HepG2 (cell line): ENCODE data around the gene CTSW. TPM values are rescaled to one million over a fixed set of nuclear protein-coding genes. Genes with fewer than 3 reads are reported as not detected.
A peak's percentile ranks its signal among the peaks of the same experiment; 100 is the strongest.

Experiments
- ATAD3A ChIP-seq: sonication (generic); formaldehyde crosslinking; IDR thresholded peaks from 2 replicates; pipeline ENCODE4 v1.4.0; 2020; ENCODE audit warnings: missing genetic modification reagents
- CCAR2 ChIP-seq: fragments of 200-400 bp; formaldehyde crosslinking; optimal IDR thresholded peaks from 2 replicates; pipeline ENCODE3; 2018; ENCODE audit warnings: low read depth, mild to moderate bottlenecking, low read length, moderate library complexity
- DNMT3B ChIP-seq: conservative IDR thresholded peaks from 2 replicates; pipeline ENCODE4 v1.6.1; 2016; ENCODE audit warnings: missing biosample characterization, control low read depth
- ELF3 ChIP-seq: IDR thresholded peaks from 2 replicates; pipeline ENCODE4 v1.6.1; 2016; ENCODE audit warnings: missing genetic modification reagents, missing compliant biosample characterization
- FOXO4 ChIP-seq: sonication (generic); formaldehyde crosslinking; conservative IDR thresholded peaks from 2 replicates; pipeline ENCODE4 v1.8.1; 2023; ENCODE audit warnings: missing genetic modification reagents
- RBFOX2 ChIP-seq: fragments of 200-400 bp; formaldehyde crosslinking; IDR thresholded peaks from 2 replicates; pipeline ENCODE4 v1.6.1; 2017; ENCODE audit warnings: low read depth, mild to moderate bottlenecking, low read length
- RXRB ChIP-seq: IDR thresholded peaks from 2 replicates; pipeline ENCODE4 v1.6.1; 2016; ENCODE audit warnings: borderline replicate concordance, missing genetic modification reagents, missing compliant biosample characterization
- SRSF4 ChIP-seq: fragments of 200-400 bp; formaldehyde crosslinking; IDR thresholded peaks from one replicate; pipeline ENCODE4 v1.6.1; 2018; ENCODE audit warnings: mild to moderate bottlenecking, low read depth, low read length, moderate library complexity; ENCODE audit not compliant: poor library complexity, severe bottlenecking
- SRY ChIP-seq: sonication (generic); formaldehyde crosslinking; IDR thresholded peaks from 2 replicates; pipeline ENCODE4 v1.8.0; 2022; ENCODE audit warnings: mild to moderate bottlenecking, missing genetic modification reagents
- XRCC5 ChIP-seq: fragments of 200-400 bp; formaldehyde crosslinking; optimal IDR thresholded peaks from 2 replicates; pipeline ENCODE3; 2017; ENCODE audit warnings: mild to moderate bottlenecking, low read length
- ZBTB1 ChIP-seq: sonication (generic); formaldehyde crosslinking; IDR thresholded peaks from 2 replicates; pipeline ENCODE4 v1.4.0; 2020; ENCODE audit warnings: missing genetic modification reagents, borderline replicate concordance
- ZHX2 ChIP-seq, 2 experiments: sonication (generic) in 1 of 2; formaldehyde crosslinking in 1 of 2; IDR thresholded peaks; 2 replicates each; pipeline versions ENCODE4 v1.6.1 to v1.9.0; 2014 to 2022; ENCODE audit warnings: antibody characterized with exemption in 1 of 2, borderline replicate concordance in 1 of 2, inconsistent platforms in 1 of 2, low read depth in 1 of 2, missing genetic modification reagents in 1 of 2
- ZKSCAN5 ChIP-seq: sonication (generic); formaldehyde crosslinking; IDR thresholded peaks from 2 replicates; pipeline ENCODE4 v1.5.1; 2020; ENCODE audit warnings: mild to moderate bottlenecking, missing genetic modification reagents
- ZNF235 ChIP-seq: sonication (generic); formaldehyde crosslinking; IDR thresholded peaks from 2 replicates; pipeline ENCODE4 v1.8.1; 2023; ENCODE audit warnings: mild to moderate bottlenecking, missing genetic modification reagents, borderline replicate concordance
- ZNF24 ChIP-seq: fragments of 450-650 bp; IDR thresholded peaks from 2 replicates; pipeline ENCODE4 v1.6.1; 2017; ENCODE audit warnings: antibody characterized with exemption, mild to moderate bottlenecking
- ZNF446 ChIP-seq: sonication (generic); formaldehyde crosslinking; IDR thresholded peaks from 2 replicates; pipeline ENCODE4 v1.5.0; 2020; ENCODE audit warnings: mild to moderate bottlenecking, missing genetic modification reagents
- ZNF460 ChIP-seq: sonication (generic); formaldehyde crosslinking; IDR thresholded peaks from 2 replicates; pipeline ENCODE4 v1.5.1; 2020; ENCODE audit warnings: missing genetic modification reagents, mild to moderate bottlenecking, borderline replicate concordance
- ZNF510 ChIP-seq: sonication (generic); formaldehyde crosslinking; IDR thresholded peaks from 2 replicates; pipeline ENCODE4 v1.4.0; 2020; ENCODE audit warnings: low read depth, mild to moderate bottlenecking, missing genetic modification reagents
- ZNF614 ChIP-seq: IDR thresholded peaks from 2 replicates; pipeline ENCODE4 v1.6.1; 2018; ENCODE audit warnings: missing biosample characterization, missing genetic modification reagents, inconsistent platforms, borderline replicate concordance
- ZNF775 ChIP-seq: sonication (generic); formaldehyde crosslinking; IDR thresholded peaks from 2 replicates; pipeline ENCODE4 v1.4.0; 2020; ENCODE audit warnings: missing genetic modification reagents, mild to moderate bottlenecking, moderate library complexity, borderline replicate concordance
- ZNF781 ChIP-seq: sonication (generic); formaldehyde crosslinking; IDR thresholded peaks from 2 replicates; pipeline ENCODE4 v1.5.1; 2020; ENCODE audit warnings: borderline replicate concordance, mild to moderate bottlenecking, missing genetic modification reagents; ENCODE audit errors: not compliant biosample characterization
- polyA plus RNA-seq, 8 experiments: library from polyadenylated mRNA; depleted of rRNA in 3 of 8; stranded (reverse) in 7 of 8; unstranded in 1 of 8; fragments of >200 nt; fragmentation: Illumina TruSeq in 4 of 8; extraction: Trizol in 4 of 8; gene quantifications; 2 replicates each; pipeline versions ENCODE4 v1.2.1 to v1.2.3, GENCODE V29; 2011 to 2016; ENCODE audit warnings: low read depth in 4 of 8, missing spikeins in 1 of 8, mixed read lengths in 1 of 8; ENCODE audit not compliant: insufficient read depth in 1 of 8
- total RNA-seq, 5 experiments: library from RNA; depleted of rRNA; stranded (reverse); fragments of >200 nt; fragmentation: Illumina TruSeq; extraction: Trizol; gene quantifications; 2 replicates each; pipeline ENCODE4 v1.2.3, GENCODE V29; 2016; ENCODE audit warnings: low read depth in 1 of 5

Gene CTSW
- total and polyA plus RNA-seq, 2 of the 13 experiments (the other 11 are each of a cell fraction or from before 2014, with no cell fraction given), result 0.09 TPM; not detected in 1

- no peak for TF ChIP-seq FOXO4
- TF ChIP-seq ELF3 (CRISPR knock-in tag), result peak; percentile 58
- TF ChIP-seq SRY (CRISPR knock-in tag), result peak; percentile 84
- TF ChIP-seq ZNF24, result no peak
- TF ChIP-seq RXRB (CRISPR knock-in tag), result peak; percentile 42; the same call in 1 of the 2 replicates
- TF ChIP-seq ZNF510, result no peak
- TF ChIP-seq SRSF4, result no peak
- no peak for TF ChIP-seq ZHX2 (IDR thresholded peaks at IDR 0.05; ENCODE audit: low read depth)
- TF ChIP-seq ZHX2 (CRISPR knock-in tag; IDR thresholded peaks at IDR 0.05; ENCODE audit: borderline replicate concordance), result no peak
- TF ChIP-seq RBFOX2, result peak; percentile 78
- no peak for TF ChIP-seq ZNF235 (CRISPR knock-in tag)
- no peak for TF ChIP-seq ZNF460
- no peak for TF ChIP-seq ATAD3A
- peak; percentile 57 for TF ChIP-seq ZNF446 (CRISPR knock-in tag)
- TF ChIP-seq ZNF614, result peak; percentile 69; the same call in 1 of the 2 replicates
- no peak for TF ChIP-seq ZKSCAN5
- TF ChIP-seq ZNF775 (CRISPR knock-in tag), result no peak
- no peak for TF ChIP-seq ZBTB1 (CRISPR knock-in tag)
- peak; percentile 46; the same call in 1 of the 2 replicates for TF ChIP-seq DNMT3B
- TF ChIP-seq CCAR2, result no peak
- TF ChIP-seq ZNF781 (CRISPR knock-in tag), result peak; percentile 58
- no peak for TF ChIP-seq XRCC5
Observed at GRCh38 chr11:65899356-65900124, 19.9 kb downstream of the CTSW start (continued).
